ENCODE measurements around the gene CAMTA1.
"Not testable (repeated sequence)": the region's sequence is repeated elsewhere in the genome, so short reads cannot be mapped to it uniquely, and the experiment has no call there.

Gene CAMTA1

DNA sequence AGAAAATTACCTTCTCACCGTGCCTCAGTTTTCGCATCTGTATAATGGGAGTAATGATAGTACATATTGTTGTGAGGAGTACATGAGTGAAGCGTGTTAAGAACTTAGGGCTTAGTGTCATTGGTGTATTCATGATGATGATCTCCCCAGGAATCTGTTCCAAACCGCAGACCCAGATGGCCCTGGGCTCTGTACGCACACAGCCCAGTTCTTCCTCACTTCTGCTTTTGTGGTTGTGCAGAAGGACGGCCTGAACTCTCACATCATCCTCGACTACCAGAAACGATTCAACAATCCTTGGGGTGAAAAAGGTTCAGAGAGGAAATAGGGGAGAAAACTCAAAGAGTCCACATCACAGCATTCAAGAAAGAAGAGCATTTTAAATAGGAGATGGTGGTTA lies 323.0 kb downstream of the CAMTA1 start:
- DNase-seq (ENCODE audit: low read depth in 2 of 2) = no peak

DNA sequence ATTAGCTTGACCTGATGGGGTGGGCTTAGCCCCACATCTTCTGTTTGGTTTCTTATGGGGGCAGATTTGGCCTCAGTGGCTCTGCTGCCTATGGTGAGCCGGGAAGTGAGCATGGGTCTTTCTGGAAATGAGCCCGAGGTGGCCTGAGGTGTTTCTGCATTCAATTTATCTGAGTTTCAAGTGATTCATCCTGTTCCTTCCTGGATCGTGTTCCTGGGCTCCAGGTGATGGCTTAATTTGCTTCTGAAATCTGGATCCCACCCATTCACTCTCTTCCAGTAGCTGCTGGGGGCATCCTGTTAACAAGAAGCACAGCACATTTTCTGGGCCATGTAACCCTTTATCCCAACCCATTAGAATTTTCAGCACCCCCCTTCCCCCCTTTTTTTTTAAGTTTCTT lies 324.6 kb downstream of the CAMTA1 start:
- no peak for DNase-seq (ENCODE audit: low read depth in 2 of 2)

DNA sequence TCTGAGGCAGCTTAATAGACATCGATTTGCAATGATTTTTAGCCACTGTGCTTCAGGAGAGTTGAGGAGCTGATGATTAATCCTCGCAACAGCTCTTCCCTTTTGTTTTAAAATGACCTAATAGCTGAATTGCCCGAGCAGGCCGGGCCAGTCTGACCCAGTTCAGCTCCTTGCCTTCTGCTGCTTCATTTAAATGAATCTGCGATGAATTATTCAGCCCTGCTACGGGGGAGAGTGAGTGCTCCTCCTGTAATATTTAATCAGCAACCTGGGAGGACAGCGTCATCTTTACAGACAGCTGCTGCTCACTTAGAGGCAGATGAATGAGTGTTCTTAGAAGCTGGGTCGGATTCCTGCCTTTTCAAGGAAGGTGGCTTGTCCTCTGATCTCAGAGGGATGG lies 325.1 kb downstream of the CAMTA1 start:
- DNase-seq (ENCODE audit: low read depth in 2 of 2) = no peak

DNA sequence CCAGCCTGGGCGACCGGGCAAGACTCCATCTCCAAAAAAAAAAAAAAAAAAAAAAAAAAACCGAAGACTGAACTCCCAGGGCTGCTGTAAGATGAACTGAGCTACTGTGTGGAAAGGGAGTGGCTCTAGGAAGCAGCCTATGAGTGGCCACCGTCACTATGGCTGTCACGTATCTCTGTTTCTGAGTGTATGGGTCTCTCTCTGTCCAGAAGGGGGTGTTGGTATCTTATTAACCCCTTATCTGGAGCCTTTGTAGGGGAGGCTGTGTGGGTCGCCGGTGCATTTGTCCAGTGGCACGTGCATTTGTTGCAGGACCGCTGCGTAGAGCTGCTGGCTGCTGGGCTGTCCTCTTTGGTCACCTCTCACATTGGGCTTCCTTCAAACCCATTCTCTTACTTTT lies 326.6 kb downstream of the CAMTA1 start:
- no peak for DNase-seq (ENCODE audit: low read depth in 2 of 2)

DNA sequence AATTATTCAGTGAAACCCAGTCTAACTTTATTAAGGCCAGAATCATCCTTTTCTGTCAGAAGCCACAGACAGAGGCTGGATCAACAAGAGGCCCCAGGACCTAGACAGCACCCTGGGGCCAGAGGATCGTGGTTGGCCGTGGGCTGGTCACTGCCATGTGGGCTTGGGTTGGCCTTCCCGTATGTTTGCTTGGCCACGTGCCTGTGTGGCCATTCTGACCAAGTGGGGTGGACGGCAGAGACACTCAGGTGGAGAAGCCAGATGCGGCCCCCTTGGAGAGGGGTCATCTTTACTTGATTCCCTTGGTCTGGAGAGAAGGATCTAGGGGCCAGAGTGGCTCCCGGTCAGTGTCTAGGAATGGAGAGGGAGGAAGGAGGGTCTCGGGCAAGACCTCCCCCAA lies 327.9 kb downstream of the CAMTA1 start:
- no peak for DNase-seq (ENCODE audit: low read depth in 2 of 2)

DNA sequence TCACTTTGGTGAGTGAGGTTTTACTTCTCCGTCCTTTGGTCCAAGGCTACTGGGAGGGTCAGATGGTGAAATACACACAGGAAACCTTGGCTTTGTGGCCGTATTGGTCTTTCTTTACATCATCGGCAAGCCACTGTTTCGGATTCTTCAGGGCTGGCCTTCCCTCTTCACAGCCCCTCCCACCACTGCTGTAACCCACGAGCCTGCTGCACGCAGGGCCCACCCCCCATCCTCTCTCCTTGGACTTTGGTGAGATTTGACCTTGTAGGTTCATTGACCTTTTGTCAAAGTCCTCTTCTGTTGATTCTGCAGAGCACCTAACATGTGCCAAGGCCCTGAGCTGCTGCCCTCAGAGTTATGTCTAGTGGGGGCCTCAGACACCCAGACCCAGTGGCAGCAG lies 328.6 kb downstream of the CAMTA1 start:
- no peak for DNase-seq (ENCODE audit: low read depth in 2 of 2)

DNA sequence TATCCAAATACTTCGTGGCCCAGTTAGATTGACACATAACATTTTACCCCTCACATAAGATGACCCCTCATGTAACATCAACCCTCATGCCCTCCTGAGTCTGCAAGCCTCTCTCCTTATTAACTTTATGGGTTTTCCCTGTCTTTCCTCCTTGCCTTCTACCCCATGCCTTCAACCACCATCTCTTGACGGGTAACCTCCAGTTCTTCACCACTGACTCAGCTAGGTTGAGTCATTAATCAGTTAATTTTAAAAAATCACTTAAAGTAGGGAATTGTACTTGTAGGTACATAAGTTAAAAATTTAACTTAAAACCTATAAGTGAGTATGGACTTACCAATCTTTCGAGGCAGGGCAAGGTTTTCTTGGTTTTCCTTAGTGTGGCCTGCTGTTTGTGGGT lies 330.7 kb downstream of the CAMTA1 start:
- no peak for DNase-seq (ENCODE audit: low read depth in 2 of 2)

DNA sequence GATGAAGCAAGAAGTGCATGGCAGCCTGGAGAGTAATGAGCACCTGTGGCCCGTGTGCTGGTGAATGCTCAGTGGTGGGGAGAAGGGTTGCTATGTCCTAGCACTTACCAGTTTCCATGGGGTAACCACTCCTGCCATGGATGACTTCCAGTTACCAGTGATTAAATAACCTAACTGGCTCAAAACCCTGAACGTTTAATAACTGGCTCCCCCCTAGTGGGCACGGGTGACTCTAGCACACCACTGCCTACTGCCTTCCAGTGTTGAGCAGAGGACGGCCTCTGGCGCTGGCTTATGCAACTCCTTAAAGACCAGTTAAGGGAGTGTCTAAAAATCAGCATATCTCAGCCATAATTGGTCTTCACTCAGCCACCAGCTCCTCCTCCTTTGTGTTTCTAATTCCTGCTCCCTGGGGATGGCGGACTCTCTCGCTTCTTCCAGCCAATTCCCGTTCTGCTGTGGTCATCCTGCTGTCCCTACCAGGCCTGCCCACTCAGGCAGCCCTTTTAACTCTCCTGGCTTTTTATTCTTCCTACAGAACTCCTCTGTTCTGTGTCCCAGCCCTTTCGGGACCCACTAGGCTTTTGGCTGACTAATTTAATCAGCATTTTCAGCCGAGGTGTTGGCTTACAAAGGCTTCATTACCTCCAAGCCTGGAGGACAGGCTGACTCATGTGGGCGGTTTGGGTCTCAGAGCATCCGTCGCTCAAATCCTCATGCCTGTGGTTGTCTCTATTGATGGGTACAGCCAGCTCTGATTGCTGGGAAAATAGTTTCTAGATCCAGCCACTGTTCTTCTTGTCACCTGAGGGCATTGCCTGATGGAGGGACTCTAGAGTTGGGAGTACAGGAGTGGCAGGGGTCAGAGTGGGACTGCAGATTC lies 332.4 kb downstream of the CAMTA1 start:
- no peak for DNase-seq (ENCODE audit: low read depth in 2 of 2)

DNA sequence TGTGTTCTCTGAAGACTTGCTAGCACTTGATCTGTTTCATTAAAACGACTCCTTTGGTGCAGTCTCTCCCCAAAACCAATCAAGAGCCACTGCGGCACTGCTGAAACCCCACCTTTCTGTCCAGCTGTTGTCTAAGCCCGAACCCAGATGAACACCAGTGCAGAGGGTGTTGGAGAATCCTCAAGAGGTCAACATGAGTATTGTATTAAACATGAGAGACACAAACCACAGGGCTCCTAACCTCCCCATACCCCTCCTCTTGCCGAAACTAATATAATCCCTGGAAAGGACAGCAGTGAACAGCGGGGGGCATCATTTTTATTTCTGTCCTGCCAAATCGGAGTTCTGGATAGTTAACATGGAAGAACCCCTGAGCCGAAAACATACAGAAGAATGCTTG lies 333.9 kb downstream of the CAMTA1 start:
- no peak for DNase-seq (ENCODE audit: low read depth in 2 of 2)

DNA sequence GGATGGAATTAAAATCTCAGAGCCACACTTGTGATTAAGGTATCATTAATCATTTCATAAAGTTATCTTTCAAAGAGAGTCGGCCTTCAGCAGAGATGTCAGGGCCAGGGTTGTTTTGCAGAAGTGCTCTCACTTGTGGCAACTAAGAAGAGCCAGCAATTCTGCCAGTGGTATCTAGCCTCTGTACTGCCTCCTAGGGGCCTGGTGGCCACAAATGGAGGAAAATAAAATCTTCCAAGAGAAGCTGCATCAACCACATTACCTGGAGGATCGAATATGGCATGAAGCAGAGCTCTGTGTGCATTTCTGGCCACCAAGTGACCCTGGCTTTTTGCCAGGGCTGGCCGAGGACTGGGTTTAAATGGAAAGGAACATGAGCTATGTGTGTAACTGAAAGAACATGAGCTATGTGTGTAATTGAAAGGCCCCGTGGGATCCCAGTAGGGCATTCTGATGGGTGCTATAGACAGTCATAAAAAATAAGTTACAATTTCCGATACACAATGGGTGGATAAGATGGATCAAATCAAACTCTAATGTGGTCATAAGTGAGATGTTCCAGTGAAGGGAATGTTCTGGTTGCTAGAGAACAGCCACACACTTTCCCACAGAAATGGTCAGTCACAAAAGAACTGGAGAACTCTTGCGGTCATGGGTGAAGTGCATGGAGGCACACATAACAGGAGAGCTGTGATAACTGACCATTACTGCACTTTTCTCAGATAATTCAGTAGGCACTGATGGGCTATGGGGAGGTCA lies 335.8 kb downstream of the CAMTA1 start:
- DNase-seq (ENCODE audit: low read depth in 2 of 2) = no peak

DNA sequence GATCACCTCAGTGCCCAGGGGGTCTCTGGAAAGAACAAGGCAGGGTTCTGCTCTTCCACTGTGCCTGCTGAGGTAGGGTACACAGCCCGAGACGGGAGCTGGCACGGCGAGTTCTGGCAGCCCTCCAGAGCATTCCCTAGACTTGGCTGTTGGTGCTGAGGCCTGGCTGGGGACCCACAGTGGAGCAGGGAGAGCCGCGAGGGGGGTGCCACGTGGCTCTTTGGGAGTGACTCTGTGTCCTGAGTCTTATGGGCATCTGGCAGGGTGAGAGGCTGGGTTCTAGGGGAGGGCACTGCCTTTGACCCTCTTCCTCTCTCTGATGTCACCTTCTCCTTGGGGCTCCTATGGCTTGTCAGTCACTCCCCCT lies 336.4 kb downstream of the CAMTA1 start:
- DNase-seq (ENCODE audit: low read depth in 2 of 2) = no peak

DNA sequence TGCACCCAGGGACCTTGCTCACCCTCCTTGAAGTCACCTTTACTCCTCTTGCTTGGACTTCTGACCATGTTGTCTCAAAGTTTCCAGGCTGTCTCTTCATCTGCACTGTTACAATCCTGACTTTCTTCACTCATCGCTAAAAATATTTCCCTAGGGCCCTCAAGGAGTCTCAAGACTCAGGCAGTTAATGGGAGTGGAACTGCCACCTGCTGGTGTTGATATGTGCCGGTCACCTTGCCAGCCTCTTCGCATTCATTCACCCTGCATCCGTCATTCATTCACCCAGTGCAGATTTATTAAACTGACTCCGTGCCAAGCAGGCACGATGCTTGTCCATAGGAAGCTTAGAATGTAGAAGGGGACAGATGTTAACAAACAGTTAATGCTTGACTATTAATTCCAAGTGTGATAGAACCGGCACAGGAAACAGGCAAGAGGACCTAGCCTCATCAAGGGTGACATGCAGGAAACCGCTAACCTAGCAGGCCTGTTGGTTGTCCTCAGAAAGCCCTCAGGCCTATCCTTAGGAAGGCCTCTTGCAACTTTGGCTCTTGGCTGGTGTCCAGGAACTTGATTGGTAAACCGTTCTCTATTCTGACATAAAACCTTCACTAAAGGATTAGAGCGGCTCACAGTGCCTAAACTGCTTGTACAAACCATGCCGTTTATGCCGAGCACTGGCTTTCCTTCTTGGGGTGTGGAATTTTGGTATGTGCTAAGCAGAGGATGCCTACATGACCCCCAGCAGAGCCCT lies 342.2 kb downstream of the CAMTA1 start:
- DNase-seq (ENCODE audit: low read depth in 2 of 2) = no peak

DNA sequence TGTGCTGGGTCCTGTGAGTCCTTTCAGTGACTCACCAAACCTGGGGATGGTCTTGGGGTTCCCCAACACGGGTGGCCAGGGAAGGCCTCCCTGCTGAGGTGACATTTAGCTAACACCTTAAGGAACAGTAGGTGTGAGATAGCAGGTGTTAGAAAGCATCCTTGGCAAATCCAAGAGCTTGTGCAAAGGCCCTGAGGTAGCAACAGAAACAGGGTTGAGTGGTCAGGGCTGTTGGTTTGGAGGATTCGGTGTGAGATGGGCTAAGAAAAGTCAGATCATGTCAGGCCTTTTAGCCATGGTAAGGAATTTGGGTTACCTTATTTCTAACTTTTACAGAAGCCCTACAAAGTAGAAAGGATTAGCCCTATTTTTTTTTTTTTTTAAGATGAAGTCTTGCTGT lies 343.0 kb downstream of the CAMTA1 start:
- DNase-seq (ENCODE audit: low read depth in 2 of 2) = no peak

DNA sequence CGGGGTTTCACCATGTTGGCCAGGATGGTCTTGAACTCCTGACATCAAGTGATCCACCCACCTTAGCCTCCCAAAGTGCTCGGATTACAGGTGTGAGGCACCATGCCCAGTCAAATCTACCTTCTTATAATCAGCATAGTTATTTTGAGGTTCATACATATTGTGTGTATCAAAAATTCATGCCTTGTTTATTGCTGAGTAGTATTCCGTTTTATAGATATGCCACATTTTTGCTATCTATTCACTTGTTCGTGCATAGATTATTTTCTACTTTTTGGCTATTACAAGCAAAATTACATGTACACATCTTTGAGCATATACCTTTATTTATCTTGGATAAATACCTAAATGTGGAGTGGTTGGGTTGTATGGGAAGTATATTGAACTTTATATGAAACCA lies 344.9 kb downstream of the CAMTA1 start:
- no peak for DNase-seq (ENCODE audit: low read depth in 2 of 2)

DNA sequence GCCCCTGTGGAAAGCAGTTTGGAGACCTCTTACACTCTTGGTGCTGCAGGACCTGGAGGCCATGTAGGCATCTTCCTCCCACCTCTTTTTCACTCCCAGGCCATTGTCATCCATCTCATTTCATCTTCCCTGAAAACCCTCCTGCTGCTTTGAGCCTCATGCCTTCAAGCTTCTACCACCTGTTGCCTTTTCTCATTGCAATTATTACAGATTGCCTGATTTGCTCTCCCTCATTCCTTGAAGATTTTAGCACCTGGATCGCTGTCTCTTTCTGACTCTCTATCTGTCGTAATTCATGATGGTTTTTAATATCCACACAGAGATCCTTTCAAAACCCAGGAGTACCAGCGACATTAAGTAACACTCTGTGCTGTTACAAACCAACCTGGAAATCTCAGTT lies 350.2 kb downstream of the CAMTA1 start:
- DNase-seq (ENCODE audit: low read depth in 2 of 2) = no peak

DNA sequence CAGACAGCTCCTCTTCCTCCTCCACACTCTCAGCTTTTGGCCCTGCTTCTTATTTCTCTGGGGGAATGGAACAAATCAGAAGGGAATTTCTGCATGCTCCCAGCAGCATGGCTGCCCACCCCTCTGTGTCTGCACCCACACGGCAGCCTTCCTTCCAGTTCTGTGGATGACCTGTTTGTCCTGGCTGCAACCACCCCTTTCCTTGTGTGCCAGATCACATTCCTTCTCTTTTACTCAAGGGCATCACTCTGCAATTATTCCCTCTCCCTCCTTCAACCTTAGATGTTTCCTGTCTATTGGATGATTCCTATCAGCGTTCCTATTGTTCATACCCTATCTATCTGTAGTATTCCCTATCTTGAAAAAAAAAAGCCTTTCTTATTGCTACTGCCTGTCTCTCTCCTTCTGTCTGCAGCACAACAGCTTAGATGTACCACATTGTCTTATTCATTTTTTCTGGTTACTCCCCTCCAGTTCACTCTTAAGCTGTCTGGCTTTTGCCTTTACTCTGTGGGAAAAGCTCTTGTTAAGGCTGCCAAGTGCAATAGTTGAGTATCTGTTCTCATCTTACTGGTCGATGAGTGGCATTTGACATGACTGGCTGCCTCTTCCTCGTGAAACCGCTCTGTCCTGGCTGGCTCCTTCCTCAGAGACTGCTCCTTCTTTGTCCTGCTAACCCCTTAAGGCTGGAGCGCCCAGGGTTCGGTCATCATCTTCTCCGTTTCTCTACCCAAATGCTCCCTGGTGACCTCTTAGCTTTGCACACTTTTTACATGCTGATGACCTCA lies 351.1 kb downstream of the CAMTA1 start:
- no peak for DNase-seq (ENCODE audit: low read depth in 2 of 2)

DNA sequence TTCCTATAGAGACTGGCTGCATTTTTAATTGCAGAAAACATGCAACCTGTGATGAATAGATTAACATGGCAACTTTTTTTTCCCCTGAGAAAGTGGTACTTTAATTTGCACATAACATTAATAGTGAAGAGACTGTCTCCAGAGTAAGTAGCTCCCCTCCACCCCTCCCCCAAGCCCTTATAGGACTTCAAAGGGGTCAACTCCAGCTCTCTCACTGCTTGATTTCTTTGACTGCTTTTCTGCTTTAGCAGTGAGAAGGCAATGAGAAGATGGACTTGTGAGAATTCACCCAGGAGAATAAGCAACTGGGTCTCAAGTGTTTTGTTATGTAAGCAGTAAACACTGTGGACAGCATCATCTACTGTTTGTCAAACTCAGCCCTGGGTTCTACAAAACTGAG lies 355.0 kb downstream of the CAMTA1 start:
- DNase-seq (ENCODE audit: low read depth in 2 of 2) = no peak

DNA sequence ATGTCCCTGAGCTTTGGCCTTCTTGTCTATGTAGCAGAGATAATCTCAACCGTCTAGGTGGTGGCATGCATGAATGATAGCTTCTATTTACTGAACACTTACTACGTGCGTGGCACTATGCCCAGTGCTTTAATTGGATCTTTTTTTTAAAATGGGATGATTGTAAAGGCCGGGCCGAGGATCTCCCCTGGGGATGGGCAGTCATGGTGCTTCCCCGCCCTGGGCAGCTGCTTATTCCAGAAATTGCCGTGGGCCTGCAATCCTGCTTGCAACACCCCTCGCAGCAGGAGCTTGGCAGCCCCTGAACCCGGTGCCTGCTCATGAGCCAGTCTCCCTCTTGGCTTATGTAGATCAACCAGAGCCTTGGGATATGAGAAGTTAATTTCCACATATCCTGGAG lies 360.7 kb downstream of the CAMTA1 start:
- no peak for DNase-seq (ENCODE audit: low read depth in 2 of 2)

DNA sequence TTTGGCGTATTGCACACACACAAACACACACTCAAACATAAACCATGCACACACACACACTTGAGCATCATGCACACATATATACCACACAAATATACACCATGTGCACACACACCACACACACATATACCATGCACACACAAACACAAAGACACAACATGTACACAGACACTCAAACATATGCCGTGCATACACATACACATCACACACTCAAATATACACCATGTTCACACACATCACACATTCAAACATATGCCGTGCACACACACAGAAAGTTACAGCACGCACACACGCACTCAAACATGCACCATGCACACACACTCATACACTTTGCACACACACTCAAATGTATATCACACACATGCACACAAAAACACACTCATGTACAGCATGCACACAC lies 361.5 kb downstream of the CAMTA1 start:
- no peak for DNase-seq (ENCODE audit: low read depth in 2 of 2)

DNA sequence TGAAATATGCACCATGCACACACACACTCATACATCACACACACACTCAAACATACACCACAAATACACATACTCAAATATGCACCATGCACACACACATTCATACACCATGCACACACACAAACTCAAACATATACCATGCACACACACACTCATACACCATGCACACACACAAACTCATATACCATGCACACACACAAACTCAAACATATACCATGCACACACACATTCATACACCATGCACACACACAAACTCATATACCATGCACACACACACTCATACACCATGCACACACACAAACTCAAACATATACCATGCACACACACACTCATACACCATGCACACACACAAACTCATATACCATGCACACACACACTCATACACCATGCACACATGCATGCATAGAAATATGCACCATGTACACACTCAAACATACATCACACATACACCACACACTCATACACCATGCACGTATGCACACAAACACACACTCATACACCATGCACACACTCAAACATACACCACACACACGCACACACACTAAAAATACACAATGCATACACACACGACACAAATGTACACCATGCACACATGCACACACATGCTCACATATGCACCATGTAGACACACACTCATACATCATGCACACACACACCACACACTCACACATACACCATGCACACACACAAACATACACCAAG lies 362.5 kb downstream of the CAMTA1 start:
- not testable (repeated sequence) for DNase-seq (ENCODE audit: low read depth in 2 of 2)
